ENCODE results near the gene NRDE2.

Gene NRDE2

GRCh38 chr14:90299408-90299807 lies 32.3 kb downstream of the NRDE2 start:
- in situ Hi-C loops (cut with HindIII; ENCODE audit: low sequenced_read_pairs): no loop called here

- in situ Hi-C loops (cut with HindIII; ENCODE audit: low sequenced_read_pairs): no loop called here
Measured at GRCh38 chr14:90297876-90298629, 33.7 kb downstream of the NRDE2 start.

- in situ Hi-C loops (cut with HindIII; ENCODE audit: low sequenced_read_pairs): no loop called here
Measured at GRCh38 chr14:90296641-90297040, 35.1 kb downstream of the NRDE2 start.

- in situ Hi-C loops (cut with HindIII; ENCODE audit: low sequenced_read_pairs): no loop called here
Measured at GRCh38 chr14:90295870-90296516, 35.7 kb downstream of the NRDE2 start.

GRCh38 chr14:90294872-90295271 lies 36.9 kb downstream of the NRDE2 start:
- in situ Hi-C loops (cut with HindIII; ENCODE audit: low sequenced_read_pairs): no loop called here

GRCh38 chr14:90293766-90294730 lies 37.7 kb downstream of the NRDE2 start:
- in situ Hi-C loops (cut with HindIII; ENCODE audit: low sequenced_read_pairs): no loop called here

- in situ Hi-C loops (cut with HindIII; ENCODE audit: low sequenced_read_pairs): no loop called here
Measured at GRCh38 chr14:90291699-90292098, 40.0 kb downstream of the NRDE2 start.

- in situ Hi-C loops (cut with HindIII; ENCODE audit: low sequenced_read_pairs): no loop called here
Measured at GRCh38 chr14:90290337-90291011, 41.3 kb downstream of the NRDE2 start.

- in situ Hi-C loops (cut with HindIII; ENCODE audit: low sequenced_read_pairs): no loop called here
Measured at GRCh38 chr14:90288651-90289355, 42.9 kb downstream of the NRDE2 start.

GRCh38 chr14:90287791-90288190 lies 44.0 kb downstream of the NRDE2 start:
- in situ Hi-C loops (cut with HindIII; ENCODE audit: low sequenced_read_pairs): no loop called here

GRCh38 chr14:90281756-90282155 lies 50.0 kb downstream of the NRDE2 start:
- in situ Hi-C loops (cut with HindIII; ENCODE audit: low sequenced_read_pairs): no loop called here

GRCh38 chr14:90281261-90281660 lies 50.5 kb downstream of the NRDE2 start:
- in situ Hi-C loops (cut with HindIII; ENCODE audit: low sequenced_read_pairs): no loop called here

GRCh38 chr14:90280096-90280495 lies 51.6 kb downstream of the NRDE2 start:
- in situ Hi-C loops (cut with HindIII; ENCODE audit: low sequenced_read_pairs): no loop called here

- in situ Hi-C loops (cut with HindIII; ENCODE audit: low sequenced_read_pairs): no loop called here
Measured at GRCh38 chr14:90278199-90279175, 53.3 kb downstream of the NRDE2 start.

GRCh38 chr14:90277581-90278198 lies 54.1 kb downstream of the NRDE2 start:
- in situ Hi-C loops (cut with HindIII; ENCODE audit: low sequenced_read_pairs): no loop called here

- in situ Hi-C loops (cut with HindIII; ENCODE audit: low sequenced_read_pairs): no loop called here
Measured at GRCh38 chr14:90276646-90277367, 54.9 kb downstream of the NRDE2 start.

GRCh38 chr14:90275820-90276219 lies 55.9 kb downstream of the NRDE2 start:
- in situ Hi-C loops (cut with HindIII; ENCODE audit: low sequenced_read_pairs): no loop called here

GRCh38 chr14:90275458-90275814 lies 56.3 kb downstream of the NRDE2 start:
- in situ Hi-C loops (cut with HindIII; ENCODE audit: low sequenced_read_pairs): no loop called here

Measured in DLD1 (cell line).